HT-29 (cell line): ENCODE data around the gene SPRY2. TPM values are rescaled to one million over a fixed set of nuclear protein-coding genes. Genes with fewer than 3 reads are reported as not detected.
A peak's percentile ranks its signal among the peaks of the same experiment; 100 is the strongest.
"Not testable (repeated sequence)": the region's sequence is repeated elsewhere in the genome, so short reads cannot be mapped to it uniquely, and the experiment has no call there.

Source experiments
- DNase-seq: peaks from one replicate; pipeline ENCODE4 v3.0.0-alpha.2; 2015; ENCODE audit warnings: low spot score
- total RNA-seq: library from RNA; depleted of rRNA; stranded (reverse); fragments of >200 nt; shearing (Covaris generic); gene quantifications from 2 replicates; pipeline ENCODE4 v1.2.3, GENCODE V29; 2014

SPRY2 gene
- total RNA-seq, 1 experiment from 2014 or later, result 15.0 TPM

- DNase-seq, result no peak
These were observed 7.8 kb upstream of the SPRY2 start for GRCh38 chr13:80348750-80349149.

GRCh38 chr13:80348314-80348713, 7.4 kb upstream of the SPRY2 start:
- DNase-seq, result no peak

GRCh38 chr13:80345771-80346510, 5.0 kb upstream of the SPRY2 start:
- DNase-seq, result no peak

DNA sequence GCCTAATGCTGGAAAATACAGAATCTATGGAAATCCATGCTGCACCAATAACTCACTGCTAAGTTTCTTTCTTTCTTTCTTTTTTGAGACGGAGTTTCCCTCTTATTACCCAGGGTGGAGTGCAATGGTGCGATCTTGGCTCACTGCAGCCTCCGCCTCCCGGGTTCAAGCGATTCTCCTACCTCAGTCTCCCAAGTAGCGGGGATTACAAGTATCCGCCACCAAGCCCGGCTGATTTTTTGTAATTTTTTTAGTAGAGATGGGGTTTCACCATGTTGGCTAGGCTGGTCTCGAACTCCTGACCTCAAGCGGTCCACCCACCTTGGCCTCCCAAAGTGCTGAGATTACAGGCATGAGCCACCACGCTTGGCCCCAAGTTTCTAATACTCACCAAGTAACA, 3.1 kb upstream of the SPRY2 start:
- DNase-seq, result not testable (repeated sequence)

- DNase-seq, result peak; percentile 95
These were observed 1.8 kb upstream of the SPRY2 start for GRCh38 chr13:80342471-80343371.

- DNase-seq, result peak; percentile 71
These were observed 937 bp upstream of the SPRY2 start for GRCh38 chr13:80341756-80342370.

DNA sequence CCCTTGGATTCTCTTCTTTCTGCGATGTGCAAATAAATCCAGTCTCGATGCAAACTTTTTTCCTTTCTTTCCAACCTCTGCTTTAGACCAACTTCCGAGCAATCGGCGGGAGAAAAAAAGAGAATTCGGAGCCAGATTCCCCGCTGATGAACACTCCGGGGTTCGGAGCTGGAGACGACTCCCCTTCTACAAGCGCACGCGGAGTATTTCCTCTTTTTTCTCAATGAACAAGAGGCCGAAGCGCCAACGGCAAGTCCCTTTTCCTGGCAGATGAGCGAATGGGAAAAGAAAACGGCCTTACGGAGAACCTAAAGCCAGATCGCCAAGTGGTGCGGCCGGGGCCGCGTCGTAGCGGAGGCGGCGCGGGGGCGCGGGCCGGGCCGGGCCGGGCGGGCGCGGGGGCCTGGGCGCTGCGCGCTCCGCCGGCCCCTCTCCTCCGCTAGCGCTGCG, 250 bp downstream of the SPRY2 start:
- peak; percentile 71 for DNase-seq

- DNase-seq, result peak; percentile 67
These were observed 845 bp downstream of the SPRY2 start for GRCh38 chr13:80339912-80340650.

DNA sequence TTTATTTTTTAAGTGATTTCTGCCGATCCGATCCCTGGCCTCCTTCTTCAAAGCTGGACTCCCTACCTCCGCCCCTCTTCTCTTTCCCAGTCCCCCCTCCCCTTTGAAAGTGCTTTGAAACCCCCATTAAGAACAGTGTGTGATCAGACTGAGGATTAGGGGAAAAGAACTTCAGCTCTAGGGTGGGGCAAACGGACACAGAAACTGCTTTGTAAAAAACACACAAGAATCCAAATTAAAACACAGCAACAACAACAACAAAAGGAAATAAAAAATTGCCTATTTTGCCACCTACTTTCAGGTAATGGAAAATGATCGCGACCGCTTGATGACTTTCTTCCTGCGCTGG, 1.4 kb downstream of the SPRY2 start:
- DNase-seq, result peak; percentile 40

GRCh38 chr13:80338781-80339562, 2.0 kb downstream of the SPRY2 start:
- DNase-seq, result peak; percentile 79

- DNase-seq, result no peak
These were observed 3.4 kb downstream of the SPRY2 start for GRCh38 chr13:80337288-80338081.

GRCh38 chr13:80336776-80337287, 4.1 kb downstream of the SPRY2 start:
- DNase-seq, result no peak

DNA sequence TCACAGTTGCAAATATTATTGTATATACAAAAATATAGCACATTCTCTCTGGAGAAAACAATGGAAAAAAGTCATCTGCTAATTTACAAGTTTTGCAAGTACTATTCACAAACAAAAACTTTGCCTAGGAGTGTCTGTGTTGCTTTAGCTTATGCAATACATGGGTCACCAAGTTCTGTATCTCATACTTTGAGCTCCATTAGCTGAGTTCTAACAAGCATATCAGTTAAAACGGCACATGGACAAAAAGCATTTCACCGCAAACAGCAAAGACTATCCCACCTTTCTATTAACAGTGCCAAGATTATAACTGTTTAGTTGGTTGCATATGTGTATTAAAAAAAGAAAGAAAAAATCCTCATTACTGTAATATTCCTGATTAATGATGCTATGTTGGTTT, 4.6 kb downstream of the SPRY2 start:
- DNase-seq, result no peak

GRCh38 chr13:80334597-80335260, 6.2 kb downstream of the SPRY2 start:
- DNase-seq, result no peak

- no peak for DNase-seq
These were observed 8.9 kb downstream of the SPRY2 start for GRCh38 chr13:80331984-80332383.

DNA sequence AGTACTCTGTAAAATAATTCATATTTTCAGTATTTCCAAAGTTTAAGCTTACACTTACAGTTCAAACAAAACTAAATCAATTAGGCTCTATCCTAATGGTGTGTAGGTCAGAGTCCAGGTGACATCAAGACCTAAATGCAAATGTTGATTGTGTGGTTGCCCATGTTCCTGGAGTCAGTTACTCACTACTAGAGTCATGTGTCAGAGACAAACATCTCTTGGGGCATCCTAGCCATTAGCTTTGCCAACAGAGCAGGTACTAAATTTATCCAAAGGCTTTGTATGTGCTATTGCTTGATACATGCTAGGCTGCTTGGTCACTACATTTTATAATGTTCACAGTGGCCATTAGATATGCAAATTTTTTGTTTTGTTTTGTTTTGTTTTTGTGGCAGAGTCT, 11.7 kb downstream of the SPRY2 start:
- no peak for DNase-seq

DNA sequence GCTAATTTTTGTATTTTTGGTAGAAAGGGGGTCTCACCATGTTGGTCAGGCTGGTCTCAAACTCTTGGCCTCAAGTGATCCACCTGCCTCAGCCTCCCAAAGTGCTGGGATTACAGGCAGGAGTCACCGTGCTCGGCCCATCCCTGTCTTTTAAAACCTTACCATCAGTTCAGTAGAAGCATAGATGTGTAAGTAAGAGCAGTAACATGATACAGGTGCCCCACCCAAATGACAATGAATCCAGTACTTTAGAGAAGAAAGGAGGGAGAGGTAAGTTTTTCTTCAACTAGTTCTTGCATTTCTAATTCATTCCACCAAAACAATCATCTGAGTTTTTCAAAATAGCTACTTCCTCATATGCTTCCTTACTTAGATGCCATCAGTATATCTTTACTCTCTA, 21.9 kb downstream of the SPRY2 start:
- DNase-seq, result no peak

- no peak for DNase-seq
These were observed 25.9 kb downstream of the SPRY2 start for GRCh38 chr13:80314711-80315653.
